ENCODE data around the gene ZNF274.

GRCh38 chr19:58157045-58157728, 25.7 kb upstream of the ZNF274 start:
- TF ChIP-seq CTCF (IDR thresholded peaks at IDR 0.05 in 8 of 11, conservative IDR thresholded peaks at IDR 0.05 in 3 of 11): no peak
- TF ChIP-seq POLR2A (IDR thresholded peaks at IDR 0.05): no peak
- no peak for TF ChIP-seq POLR2AphosphoS5 (IDR thresholded peaks at IDR 0.05)
